HCT116 (cell line): ENCODE results near the gene PPFIBP1. TPM values are rescaled to one million over a fixed set of nuclear protein-coding genes. Genes with fewer than 3 reads are reported as not detected.

Experiments
- ATAC-seq: fragments of 200-7000 bp; cut with Tn5 transposase; 2 replicates; pipeline ENCODE4 v1.9.1; 2020; ENCODE audit warnings: mild to moderate bottlenecking, moderate library complexity
- BruUV-seq: library from RNA; stranded (reverse); fragments of 400-500 nt; replicated peaks from 2 replicates; lab custom pipeline; 2021; lab: Mats Ljungman, UMichigan
- CTCF ChIA-PET: fragments of 300-600 bp; sonication (Branson Sonifier 250); formaldehyde crosslinking; loops from one replicate; lab custom pipeline; 2021; ENCODE audit warnings: antibody characterized with exemption; lab: Charles Lee
- POLR2A ChIA-PET: fragments of 300-600, 350-600 bp; sonication (Branson Sonifier 250); formaldehyde crosslinking; loops from one replicate; lab custom pipeline; 2021; ENCODE audit warnings: antibody characterized with exemption; lab: Charles Lee
- RAD21 ChIA-PET, 2 experiments: fragments of 300-600 bp; sonication (Branson Sonifier 250); formaldehyde crosslinking; loops; one replicate each; lab custom pipeline; 2023; ENCODE audit warnings: low total read pairs in 2 of 2; ENCODE audit not compliant: uncharacterized antibody in 2 of 2, unreplicated experiment in 2 of 2, low non-redundant PET in 1 of 2; lab: Charles Lee
- DNase-seq: peaks from one replicate; pipeline ENCODE4 v3.0.0-alpha.2; 2010; ENCODE audit warnings: low read depth, low spot score
- H2AFZ ChIP-seq: fragments of 200-600 bp; shearing (Covaris generic), sonication (generic); 2 replicates; pipeline ENCODE4 v1.6.1; 2017; ENCODE audit warnings: low read depth, mixed run types, mixed read lengths, antibody characterized with exemption, low read length; ENCODE audit not compliant: poor library complexity, severe bottlenecking
- H3K27ac ChIP-seq: 2 replicates; pipeline ENCODE4 v1.5.1; 2012; ENCODE audit warnings: low read depth, low read length
- H3K27me3 ChIP-seq: fragments of 200-600 bp; sonication (generic); 2 replicates; pipeline ENCODE4 v1.6.1; 2016; ENCODE audit warnings: mixed run types, low read length, mixed read lengths; ENCODE audit not compliant: insufficient read depth
- H3K36me3 ChIP-seq, 2 experiments: fragments of 200-500 bp in 1 of 2; fragments of 200-600 bp in 1 of 2; sonication (Bioruptor generic) in 1 of 2; sonication (generic) in 1 of 2; 2 replicates each; pipeline versions ENCODE4 v1.5.1 to v1.6.1; 2014 to 2016; ENCODE audit warnings: low read length in 2 of 2, inconsistent platforms in 1 of 2, mixed read lengths in 1 of 2, mixed run types in 1 of 2; ENCODE audit not compliant: insufficient read depth in 2 of 2, control insufficient read depth in 1 of 2
- H3K4me1 ChIP-seq, 2 experiments: fragments of 200-600 bp in 1 of 2; sonication (generic) in 1 of 2; 2 replicates each; pipeline versions ENCODE4 v1.5.1 to v1.6.1; 2012 to 2017; ENCODE audit warnings: low read length in 2 of 2, inconsistent platforms in 1 of 2, mild to moderate bottlenecking in 1 of 2, mixed read lengths in 1 of 2, mixed run types in 1 of 2, moderate library complexity in 1 of 2; ENCODE audit not compliant: insufficient read depth in 2 of 2, control insufficient read depth in 1 of 2
- H3K4me2 ChIP-seq: fragments of 200-600 bp; sonication (generic); 2 replicates; pipeline ENCODE4 v1.6.1; 2017; ENCODE audit warnings: mixed run types, low read length, mixed read lengths
- H3K4me3 ChIP-seq, 2 experiments: fragments of 200-600 bp in 1 of 2; sonication (generic) in 1 of 2; replicated peaks in 1 of 2; 2 replicates each; pipeline ENCODE4 v1.5.1; 2011 to 2016; ENCODE audit warnings: low read length in 2 of 2, control low read depth in 1 of 2, low read depth in 1 of 2, mild to moderate bottlenecking in 1 of 2, mixed read lengths in 1 of 2, mixed run types in 1 of 2
- H3K79me2 ChIP-seq: fragments of 200-600 bp; sonication (generic); 2 replicates; pipeline ENCODE4 v1.6.1; 2017; ENCODE audit warnings: mild to moderate bottlenecking, mixed run types, low read length, moderate library complexity, mixed read lengths; ENCODE audit not compliant: insufficient read depth
- H3K9ac ChIP-seq: fragments of 200-600 bp; sonication (generic); 2 replicates; pipeline ENCODE4 v1.6.1; 2016; ENCODE audit warnings: low read length, mixed read lengths
- H3K9me2 ChIP-seq: fragments of 200-600 bp; sonication (generic), shearing (Covaris generic); 2 replicates; pipeline ENCODE4 v1.6.1; 2017; ENCODE audit warnings: mixed run types, mild to moderate bottlenecking, moderate library complexity; ENCODE audit not compliant: insufficient read depth
- H3K9me3 ChIP-seq, 2 experiments: fragments of 200-500 bp in 1 of 2; fragments of 200-600 bp in 1 of 2; sonication (Bioruptor generic) in 1 of 2; sonication (generic) in 1 of 2; 2 replicates each; pipeline ENCODE4 v1.6.1; 2014 to 2017; ENCODE audit warnings: low read length in 2 of 2, mixed read lengths in 2 of 2, inconsistent platforms in 1 of 2, low read depth in 1 of 2, mild to moderate bottlenecking in 1 of 2, mixed run types in 1 of 2, moderate library complexity in 1 of 2; ENCODE audit not compliant: control insufficient read depth in 1 of 2, insufficient read depth in 1 of 2
- H4K20me1 ChIP-seq: fragments of 200-600 bp; sonication (generic), shearing (Covaris generic); 2 replicates; pipeline ENCODE4 v1.6.1; 2017; ENCODE audit warnings: mixed run types, mild to moderate bottlenecking, moderate library complexity; ENCODE audit not compliant: insufficient read depth
- CBX3 ChIP-seq: IDR thresholded peaks from 2 replicates; pipeline ENCODE4 v1.6.1; 2012; ENCODE audit warnings: low read depth
- EGR1 ChIP-seq: IDR thresholded peaks from 2 replicates; pipeline ENCODE4 v1.6.1; 2012; ENCODE audit warnings: low read depth
- EZH2 ChIP-seq: fragments of 200-600 bp; sonication (generic); IDR thresholded peaks from 2 replicates; pipeline ENCODE4 v1.6.1; 2017; ENCODE audit warnings: antibody characterized with exemption, mixed run types
- JUND ChIP-seq: IDR thresholded peaks from 2 replicates; pipeline ENCODE4 v1.6.1; 2012
- POLR2A ChIP-seq: IDR thresholded peaks from 2 replicates; pipeline ENCODE4 v1.7.0; 2011; ENCODE audit warnings: borderline replicate concordance; ENCODE audit not compliant: insufficient read depth, insufficient read length; ENCODE audit errors: extremely low read depth
- RAD21 ChIP-seq: IDR thresholded peaks from 2 replicates; pipeline ENCODE4 v1.6.1; 2012; ENCODE audit warnings: low read depth, mild to moderate bottlenecking
- SIN3A ChIP-seq: IDR thresholded peaks from 2 replicates; pipeline ENCODE4 v1.6.1; 2012; ENCODE audit warnings: low read depth
- SP1 ChIP-seq: IDR thresholded peaks from 2 replicates; pipeline ENCODE4 v1.6.1; 2012; ENCODE audit warnings: low read depth
- ZFX ChIP-seq: fragments of 450-650 bp; IDR thresholded peaks from 2 replicates; pipeline ENCODE4 v1.6.1; 2017
- intact Hi-C: fragments of 100-400 bp; cut with micrococcal nuclease; formaldehyde crosslinking; loops from 2 replicates; pipeline ENCODE4 v1.10.0; 2022
- total RNA-seq: library from RNA; stranded (reverse); gene quantifications from one replicate; pipeline ENCODE4 v1.2.1, GENCODE V29; 2021; ENCODE audit not compliant: unreplicated experiment
- TF ChIP-seq, protein P1 (sequence below), 3 experiments: fragments of 200-600 bp in 1 of 3; sonication (generic) in 1 of 3; IDR thresholded peaks in 2 of 3; conservative IDR thresholded peaks in 1 of 3; 2 replicates each; pipeline ENCODE4 v1.5.1; 2012 to 2017; ENCODE audit warnings: low read depth in 2 of 3, low read length in 2 of 3, antibody characterized with exemption in 1 of 3, borderline replicate concordance in 1 of 3, control low read depth in 1 of 3, mild to moderate bottlenecking in 1 of 3, mixed read lengths in 1 of 3, mixed run types in 1 of 3, moderate library complexity in 1 of 3; ENCODE audit not compliant: insufficient read depth in 1 of 3
- TF ChIP-seq, protein P2 (sequence below): IDR thresholded peaks from 2 replicates; pipeline ENCODE4 v1.6.1; 2012; ENCODE audit warnings: low read depth
- TF ChIP-seq, protein P3 (sequence below): IDR thresholded peaks from 2 replicates; pipeline ENCODE4 v1.6.1; 2011; ENCODE audit warnings: mild to moderate bottlenecking, low read length, moderate library complexity; ENCODE audit not compliant: insufficient replicate concordance; ENCODE audit errors: extremely low read depth

Gene PPFIBP1
- total RNA-seq, 1 experiment from 2014 or later, result 102 TPM

DNA sequence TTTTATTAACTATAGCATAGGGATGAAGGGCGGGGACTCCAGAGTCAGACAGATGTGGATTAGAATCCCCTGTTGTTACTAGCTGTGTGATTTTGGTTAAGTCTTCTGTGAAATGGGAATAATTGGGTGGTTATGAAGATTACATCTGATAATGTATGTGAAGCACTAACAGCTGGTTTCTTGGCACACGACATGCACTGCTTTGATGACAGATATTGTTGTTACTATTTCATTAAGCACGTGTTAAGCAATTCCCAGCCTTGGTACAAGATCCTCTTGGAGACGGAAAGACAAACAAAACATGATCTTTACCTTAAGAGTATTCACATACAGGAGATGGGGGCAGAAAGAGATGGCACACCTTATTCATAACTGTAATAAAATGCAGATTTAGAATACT is 7.9 kb downstream of the PPFIBP1 start:
- ChIA-PET POLR2A (no interaction called here), CTCF (no interaction called here), RAD21 (interaction anchor here in 1 of 2 experiments (0.6 kb wide), 1 partner anchor 102 kb away, joined by 3 read pairs; no protein-coding TSS in a partner anchor)
- Histone ChIP-seq H3K4me3 (no peak overlapping the region), H3K36me3 (no peaks in the 10 kb centered on the region), H3K79me2 (peaks cover 97% of the 10 kb centered on the region), H3K9me2 (no peaks in the 10 kb centered on the region), H2AFZ (no peak overlapping the region), H3K27ac (no peak overlapping the region)
- intact Hi-C loops, result no loop called here
- no peak for DNase-seq
- no peak for TF ChIP-seq JUND
- no peak for TF ChIP-seq CBX3
- TF ChIP-seq SP1, result no peak
- TF ChIP-seq, all 23 proteins: peak for 0
- no peak for ATAC-seq
- H3K9me3 ChIP-seq, result no peaks in the 10 kb centered on the region
- H3K27me3 ChIP-seq, result no peaks in the 10 kb centered on the region
- BruUV-seq, result no TSS peak
- H3K9ac ChIP-seq, result no peak overlapping the region
- H4K20me1 ChIP-seq, result no peaks in the 10 kb centered on the region
- H3K4me2 ChIP-seq, result no peak overlapping the region
- H3K4me1 ChIP-seq, result peaks cover 36% of the 10 kb centered on the region in 2 experiments

DNA sequence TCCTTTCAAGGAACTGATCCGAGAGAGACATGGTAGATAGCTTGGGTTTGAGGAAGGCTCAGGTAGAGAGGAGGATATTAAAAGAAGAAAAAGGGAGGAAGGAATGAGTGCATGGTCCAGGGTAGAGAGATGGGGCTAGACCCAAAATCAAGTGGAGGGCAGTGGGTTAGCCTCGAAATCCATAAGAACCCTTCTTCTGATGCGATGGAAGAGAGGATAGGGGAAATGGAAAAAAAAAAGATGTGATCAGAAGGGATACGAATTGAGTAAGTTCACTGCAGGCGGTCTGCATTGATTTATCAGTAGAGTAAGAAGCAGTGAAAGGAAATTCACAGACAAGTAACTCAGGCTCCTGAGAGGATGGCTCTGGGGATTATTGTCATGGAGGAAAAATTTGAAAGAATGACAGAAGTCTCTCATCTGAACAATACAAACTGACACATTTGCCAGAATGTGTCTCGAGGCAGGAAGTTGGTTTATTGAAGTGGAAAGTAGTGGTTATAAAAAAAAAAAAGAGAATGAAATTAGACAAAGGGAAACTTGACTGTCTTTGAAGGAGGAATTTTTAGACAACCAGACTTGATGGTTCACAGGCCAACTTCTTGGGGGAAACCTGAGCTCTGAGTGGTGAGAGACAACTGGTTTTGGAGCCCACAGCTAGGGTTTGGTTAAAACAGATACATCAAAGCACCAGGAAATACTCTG is 10.2 kb downstream of the PPFIBP1 start:
- CTCF ChIA-PET, result no interaction called here
- TF ChIP-seq, protein P1, sequence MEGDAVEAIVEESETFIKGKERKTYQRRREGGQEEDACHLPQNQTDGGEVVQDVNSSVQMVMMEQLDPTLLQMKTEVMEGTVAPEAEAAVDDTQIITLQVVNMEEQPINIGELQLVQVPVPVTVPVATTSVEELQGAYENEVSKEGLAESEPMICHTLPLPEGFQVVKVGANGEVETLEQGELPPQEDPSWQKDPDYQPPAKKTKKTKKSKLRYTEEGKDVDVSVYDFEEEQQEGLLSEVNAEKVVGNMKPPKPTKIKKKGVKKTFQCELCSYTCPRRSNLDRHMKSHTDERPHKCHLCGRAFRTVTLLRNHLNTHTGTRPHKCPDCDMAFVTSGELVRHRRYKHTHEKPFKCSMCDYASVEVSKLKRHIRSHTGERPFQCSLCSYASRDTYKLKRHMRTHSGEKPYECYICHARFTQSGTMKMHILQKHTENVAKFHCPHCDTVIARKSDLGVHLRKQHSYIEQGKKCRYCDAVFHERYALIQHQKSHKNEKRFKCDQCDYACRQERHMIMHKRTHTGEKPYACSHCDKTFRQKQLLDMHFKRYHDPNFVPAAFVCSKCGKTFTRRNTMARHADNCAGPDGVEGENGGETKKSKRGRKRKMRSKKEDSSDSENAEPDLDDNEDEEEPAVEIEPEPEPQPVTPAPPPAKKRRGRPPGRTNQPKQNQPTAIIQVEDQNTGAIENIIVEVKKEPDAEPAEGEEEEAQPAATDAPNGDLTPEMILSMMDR (IDR thresholded peaks at IDR 0.05 in 2 of 3, conservative IDR thresholded peaks at IDR 0.05 in 1 of 3; ENCODE audit: borderline replicate concordance in 1 of 3, insufficient read depth in 1 of 3, low read depth in 2 of 3, low read length in 2 of 3), result no peak
- TF ChIP-seq ZFX (no peak), JUND (no peak), SIN3A (no peak), RAD21 (no peak), EZH2 (no peak), EGR1 (no peak), SP1 (no peak), POLR2A (no peak)
- TF ChIP-seq, protein P2, sequence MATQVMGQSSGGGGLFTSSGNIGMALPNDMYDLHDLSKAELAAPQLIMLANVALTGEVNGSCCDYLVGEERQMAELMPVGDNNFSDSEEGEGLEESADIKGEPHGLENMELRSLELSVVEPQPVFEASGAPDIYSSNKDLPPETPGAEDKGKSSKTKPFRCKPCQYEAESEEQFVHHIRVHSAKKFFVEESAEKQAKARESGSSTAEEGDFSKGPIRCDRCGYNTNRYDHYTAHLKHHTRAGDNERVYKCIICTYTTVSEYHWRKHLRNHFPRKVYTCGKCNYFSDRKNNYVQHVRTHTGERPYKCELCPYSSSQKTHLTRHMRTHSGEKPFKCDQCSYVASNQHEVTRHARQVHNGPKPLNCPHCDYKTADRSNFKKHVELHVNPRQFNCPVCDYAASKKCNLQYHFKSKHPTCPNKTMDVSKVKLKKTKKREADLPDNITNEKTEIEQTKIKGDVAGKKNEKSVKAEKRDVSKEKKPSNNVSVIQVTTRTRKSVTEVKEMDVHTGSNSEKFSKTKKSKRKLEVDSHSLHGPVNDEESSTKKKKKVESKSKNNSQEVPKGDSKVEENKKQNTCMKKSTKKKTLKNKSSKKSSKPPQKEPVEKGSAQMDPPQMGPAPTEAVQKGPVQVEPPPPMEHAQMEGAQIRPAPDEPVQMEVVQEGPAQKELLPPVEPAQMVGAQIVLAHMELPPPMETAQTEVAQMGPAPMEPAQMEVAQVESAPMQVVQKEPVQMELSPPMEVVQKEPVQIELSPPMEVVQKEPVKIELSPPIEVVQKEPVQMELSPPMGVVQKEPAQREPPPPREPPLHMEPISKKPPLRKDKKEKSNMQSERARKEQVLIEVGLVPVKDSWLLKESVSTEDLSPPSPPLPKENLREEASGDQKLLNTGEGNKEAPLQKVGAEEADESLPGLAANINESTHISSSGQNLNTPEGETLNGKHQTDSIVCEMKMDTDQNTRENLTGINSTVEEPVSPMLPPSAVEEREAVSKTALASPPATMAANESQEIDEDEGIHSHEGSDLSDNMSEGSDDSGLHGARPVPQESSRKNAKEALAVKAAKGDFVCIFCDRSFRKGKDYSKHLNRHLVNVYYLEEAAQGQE, result no peak
- TF ChIP-seq, protein P3, sequence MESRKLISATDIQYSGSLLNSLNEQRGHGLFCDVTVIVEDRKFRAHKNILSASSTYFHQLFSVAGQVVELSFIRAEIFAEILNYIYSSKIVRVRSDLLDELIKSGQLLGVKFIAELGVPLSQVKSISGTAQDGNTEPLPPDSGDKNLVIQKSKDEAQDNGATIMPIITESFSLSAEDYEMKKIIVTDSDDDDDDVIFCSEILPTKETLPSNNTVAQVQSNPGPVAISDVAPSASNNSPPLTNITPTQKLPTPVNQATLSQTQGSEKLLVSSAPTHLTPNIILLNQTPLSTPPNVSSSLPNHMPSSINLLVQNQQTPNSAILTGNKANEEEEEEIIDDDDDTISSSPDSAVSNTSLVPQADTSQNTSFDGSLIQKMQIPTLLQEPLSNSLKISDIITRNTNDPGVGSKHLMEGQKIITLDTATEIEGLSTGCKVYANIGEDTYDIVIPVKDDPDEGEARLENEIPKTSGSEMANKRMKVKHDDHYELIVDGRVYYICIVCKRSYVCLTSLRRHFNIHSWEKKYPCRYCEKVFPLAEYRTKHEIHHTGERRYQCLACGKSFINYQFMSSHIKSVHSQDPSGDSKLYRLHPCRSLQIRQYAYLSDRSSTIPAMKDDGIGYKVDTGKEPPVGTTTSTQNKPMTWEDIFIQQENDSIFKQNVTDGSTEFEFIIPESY, result no peak

More for the DNA sequence above, 10.2 kb downstream of the PPFIBP1 start:
- H3K36me3 ChIP-seq, result no peaks in the 10 kb centered on the region
- H3K27ac ChIP-seq, result no peak overlapping the region
- no peaks in the 10 kb centered on the region for H3K27me3 ChIP-seq
- H3K4me2 ChIP-seq, result no peak overlapping the region
- no peaks in the 10 kb centered on the region for H3K9me2 ChIP-seq
- peaks cover 38 to 39% of the 10 kb centered on the region in 2 experiments for H3K4me1 ChIP-seq
- POLR2A ChIA-PET, result interaction anchor here (0.7 kb wide), 1 partner anchor 10 kb away, joined by 4 read pairs; the partner anchor contains the start of gene PPFIBP1
- RAD21 ChIA-PET, result no interaction called here
- BruUV-seq, result no TSS peak
- ATAC-seq (no peak), DNase-seq (no peak)
- no peaks in the 10 kb centered on the region for H3K9me3 ChIP-seq
- no peak overlapping the region for H3K9ac ChIP-seq
- intact Hi-C loops, result no loop called here
- no peak overlapping the region for H2AFZ ChIP-seq
- peaks cover 94% of the 10 kb centered on the region for H3K79me2 ChIP-seq
- no peak overlapping the region for H3K4me3 ChIP-seq
- H4K20me1 ChIP-seq, result no peaks in the 10 kb centered on the region
